Measurements from ENCODE around the gene GRID2. TPM values are rescaled to one million over a fixed set of nuclear protein-coding genes. Genes with fewer than 3 reads are reported as not detected.

Gene GRID2
- total and polyA plus RNA-seq, 2 of the 13 experiments (the other 11 are each of a cell fraction or from before 2014, with no cell fraction given), result not detected

DNA sequence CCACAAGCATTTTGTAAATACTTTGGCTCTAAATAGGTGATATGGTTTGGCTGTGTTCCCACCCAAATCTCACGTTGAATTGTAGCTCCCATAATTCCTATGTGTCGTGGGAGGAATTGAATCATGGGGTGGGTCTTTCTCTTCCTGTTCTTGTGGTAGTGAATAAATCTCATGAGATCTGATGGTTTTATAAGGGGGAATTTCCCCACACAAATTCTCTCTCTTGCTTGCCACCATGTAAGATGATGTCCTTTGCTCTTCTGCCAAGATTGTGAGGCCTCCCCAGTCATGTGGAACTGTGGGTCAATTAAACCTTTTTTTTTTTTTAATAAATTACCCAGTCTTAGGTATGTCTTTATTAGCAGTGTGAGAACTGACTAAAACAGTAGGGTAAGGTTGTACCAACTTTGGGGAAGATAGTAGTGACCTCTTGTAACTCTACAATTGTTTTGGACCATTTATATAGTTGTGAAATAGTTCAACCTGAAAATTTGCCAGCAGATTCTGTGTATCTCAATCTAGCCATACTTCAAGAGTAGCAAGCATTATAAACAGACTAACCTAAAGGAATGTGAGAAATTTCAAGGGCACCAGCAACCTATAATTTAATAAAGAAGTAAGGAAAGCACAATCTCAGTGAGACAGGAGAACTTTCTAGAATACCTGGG is 727.8 kb downstream of the GRID2 start:
- FAIRE-seq, result no peak
- ATAC-seq, result no peak
- POLR2A ChIA-PET, result no interaction called here

More for the DNA sequence above, 727.8 kb downstream of the GRID2 start:
- H3K9me3 ChIP-seq (ENCODE audit: low read length), result no peaks in the 10 kb centered on the region
- H3K27me3 ChIP-seq (ENCODE audit: control insufficient read depth in 1 of 2, insufficient read depth in 2 of 2, low read length in 2 of 2), result no peaks in the 10 kb centered on the region
- intact Hi-C loops (cut with micrococcal nuclease; ENCODE audit: unreplicated experiment), result no loop called here
- no peaks in the 10 kb centered on the region for H3K79me2 ChIP-seq (ENCODE audit: insufficient read depth, low read length)
- no peak overlapping the region for H3K27ac ChIP-seq (ENCODE audit: extremely low read length, insufficient read depth, low read length)
- no peak overlapping the region for H3K4me2 ChIP-seq (ENCODE audit: low read depth, low read length)
- CTCF ChIA-PET (ENCODE audit: low intra/inter-chr PET ratio, low total read pairs), result no interaction called here
- H3K4me3 ChIP-seq (replicated peaks in 1 of 3; ENCODE audit: insufficient read depth in 1 of 3, low read depth in 2 of 3, low read length in 3 of 3), result no peak overlapping the region
- in situ Hi-C loops (cut with HindIII; ENCODE audit: extremely low pct_ligation_motif_present, low pct_unique_long_range_greater_than_20kb), result no loop called here
- no peak for DNase-seq (ENCODE audit: low spot score)
- TF ChIP-seq ZNF143 (CRISPR knock-in tag; IDR thresholded peaks at IDR 0.05) (no peak), JDP2 (CRISPR knock-in tag; IDR thresholded peaks at IDR 0.05; ENCODE audit: borderline replicate concordance) (no peak), ZNF510 (CRISPR knock-in tag; IDR thresholded peaks at IDR 0.05; ENCODE audit: low read depth) (no peak), CHCHD3 (CRISPR knock-in tag; IDR thresholded peaks at IDR 0.05) (no peak), IRF2 (CRISPR knock-in tag; IDR thresholded peaks at IDR 0.05) (no peak), TBL1XR1 (IDR thresholded peaks at IDR 0.05; ENCODE audit: borderline replicate concordance, low read length, partially characterized antibody) (no peak), CHD4 (IDR thresholded peaks at IDR 0.05; ENCODE audit: borderline replicate concordance, low read length) (no peak), ZNF503 (CRISPR knock-in tag; IDR thresholded peaks at IDR 0.05) (no peak), ZNF780A (CRISPR knock-in tag; IDR thresholded peaks at IDR 0.05) (no peak), BRF2 (CRISPR knock-in tag; IDR thresholded peaks at IDR 0.05) (no peak), TEAD2 (CRISPR knock-in tag; IDR thresholded peaks at IDR 0.05) (no peak), TOPORS (CRISPR knock-in tag; IDR thresholded peaks at IDR 0.05) (no peak)
- TF ChIP-seq, protein P1, sequence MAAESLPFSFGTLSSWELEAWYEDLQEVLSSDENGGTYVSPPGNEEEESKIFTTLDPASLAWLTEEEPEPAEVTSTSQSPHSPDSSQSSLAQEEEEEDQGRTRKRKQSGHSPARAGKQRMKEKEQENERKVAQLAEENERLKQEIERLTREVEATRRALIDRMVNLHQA (CRISPR knock-in tag; IDR thresholded peaks at IDR 0.05), result no peak
- TF ChIP-seq, protein P2, sequence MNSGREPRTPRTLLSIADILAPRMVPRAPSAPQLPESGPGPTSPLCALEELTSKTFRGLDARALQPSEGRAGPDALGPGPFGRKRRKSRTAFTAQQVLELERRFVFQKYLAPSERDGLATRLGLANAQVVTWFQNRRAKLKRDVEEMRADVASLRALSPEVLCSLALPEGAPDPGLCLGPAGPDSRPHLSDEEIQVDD (CRISPR knock-in tag; IDR thresholded peaks at IDR 0.05; ENCODE audit: borderline replicate concordance), result no peak
- TF ChIP-seq, protein P3, sequence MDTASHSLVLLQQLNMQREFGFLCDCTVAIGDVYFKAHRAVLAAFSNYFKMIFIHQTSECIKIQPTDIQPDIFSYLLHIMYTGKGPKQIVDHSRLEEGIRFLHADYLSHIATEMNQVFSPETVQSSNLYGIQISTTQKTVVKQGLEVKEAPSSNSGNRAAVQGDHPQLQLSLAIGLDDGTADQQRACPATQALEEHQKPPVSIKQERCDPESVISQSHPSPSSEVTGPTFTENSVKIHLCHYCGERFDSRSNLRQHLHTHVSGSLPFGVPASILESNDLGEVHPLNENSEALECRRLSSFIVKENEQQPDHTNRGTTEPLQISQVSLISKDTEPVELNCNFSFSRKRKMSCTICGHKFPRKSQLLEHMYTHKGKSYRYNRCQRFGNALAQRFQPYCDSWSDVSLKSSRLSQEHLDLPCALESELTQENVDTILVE (CRISPR knock-in tag; IDR thresholded peaks at IDR 0.05), result no peak
- WGBS (ENCODE audit: low lambda C conversion rate), result 19% methylated on average over 2 of the region's 2 CpGs
- no peaks in the 10 kb centered on the region for H3K36me3 ChIP-seq (replicated peaks in 1 of 2; ENCODE audit: control insufficient read depth in 1 of 2, insufficient read depth in 2 of 2, low read length in 2 of 2)
- H3K9ac ChIP-seq (ENCODE audit: insufficient read depth, low read depth, low read length), result no peak overlapping the region
- no peaks in the 10 kb centered on the region for H3K4me1 ChIP-seq (ENCODE audit: insufficient read depth, low read length)
- BruUV-seq (replicated peaks), result no TSS peak
- no peaks in the 10 kb centered on the region for H4K20me1 ChIP-seq (ENCODE audit: insufficient read depth, low read length)
- H2AFZ ChIP-seq (ENCODE audit: low read length), result no peak overlapping the region

All from HepG2 (cell line).